Right atrium auricular region (tissue), 2 donors: ENCODE data around the gene MMAB. TPM values are rescaled to one million over a fixed set of nuclear protein-coding genes. Genes with fewer than 3 reads are reported as not detected.

Experiments used
- DNase-seq: peaks from one replicate; pipeline ENCODE4 v3.0.0-alpha.2; 2019; ENCODE audit warnings: low spot score
- H3K27ac ChIP-seq, 2 donors: fragments of 200-600 bp; sonication (generic); 1 replicate in 1 of 2; 2 replicates in 1 of 2; pipeline ENCODE4 v1.5.1; 2016 to 2019
- H3K27me3 ChIP-seq, 2 donors: fragments of 200-600 bp; sonication (generic); one replicate each; pipeline versions ENCODE4 v1.5.1 to v1.6.0; 2017 to 2019
- H3K36me3 ChIP-seq: fragments of 200-600 bp; sonication (generic); one replicate; pipeline ENCODE4 v1.5.1; 2016
- H3K4me1 ChIP-seq, 2 donors: fragments of 200-600 bp; sonication (generic); one replicate each; pipeline versions ENCODE4 v1.5.1 to v1.6.0; 2017 to 2019
- H3K4me3 ChIP-seq, 2 donors: fragments of 200-600 bp; sonication (generic); 1 replicate in 1 of 2; 2 replicates in 1 of 2; pipeline ENCODE4 v1.5.1; 2017 to 2019; ENCODE audit warnings: mild to moderate bottlenecking in 1 of 2, moderate library complexity in 1 of 2
- H3K9me3 ChIP-seq, 2 donors: fragments of 200-600 bp; sonication (generic); one replicate each; pipeline ENCODE4 v1.5.1; 2019
- total RNA-seq, 2 donors: library from RNA; depleted of rRNA; stranded (reverse); fragments of >200 nt; gene quantifications; one replicate each; pipeline ENCODE4 v1.1.0, GENCODE V29; 2016
- TF ChIP-seq, protein P1 (sequence below), 2 donors: fragments of 200-600 bp; sonication (generic); IDR thresholded peaks; one replicate each; pipeline ENCODE4 v1.5.1; 2019; ENCODE audit warnings: antibody characterized with exemption in 2 of 2

MMAB gene
- total RNA-seq, 2 donors from 2014 or later = 30.3 to 53.1 TPM

DNA sequence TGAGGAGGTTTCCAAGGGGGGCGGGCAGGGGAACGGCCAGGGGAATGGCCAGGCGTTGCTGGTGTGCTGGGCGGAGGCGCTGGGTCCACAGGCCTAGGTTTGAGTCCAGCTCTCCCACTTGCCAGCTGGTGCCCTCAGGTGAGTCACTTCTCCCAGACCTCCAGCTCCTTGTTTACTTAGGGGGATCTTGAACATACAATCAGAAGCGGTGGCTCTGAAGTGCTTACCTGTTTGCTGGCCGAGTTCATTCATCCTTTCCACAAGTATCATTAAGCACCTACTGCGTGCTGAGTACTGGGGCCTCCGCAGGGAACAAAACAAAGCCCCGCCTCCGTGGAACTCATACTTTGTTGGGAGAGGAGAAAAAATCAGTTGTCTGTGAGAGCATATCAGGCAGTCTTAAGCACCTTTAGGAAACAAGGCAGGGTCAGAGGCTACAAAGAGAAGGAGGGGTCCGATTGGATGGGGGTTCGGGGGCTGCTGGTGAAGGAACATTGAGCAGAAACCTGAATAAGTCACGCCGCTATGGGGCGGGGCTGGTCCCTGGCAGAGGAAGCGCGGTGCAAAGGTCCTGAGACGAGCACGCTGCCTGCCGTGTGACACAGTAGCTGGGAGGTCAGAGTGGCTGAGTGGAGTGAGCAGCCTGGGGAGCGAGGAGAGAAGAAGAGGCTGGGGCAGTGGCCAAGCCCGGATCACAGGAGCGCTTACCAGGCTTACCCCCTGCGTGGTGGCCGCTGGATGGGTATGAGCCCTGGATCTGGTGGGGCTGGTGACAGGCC lies 15.3 kb upstream of the MMAB start:
- Histone ChIP-seq H3K27me3 (no peaks in the 10 kb centered on the region), H3K4me3 (no peak overlapping the region), H3K36me3 (no peaks in the 10 kb centered on the region), H3K9me3 (no peaks in the 10 kb centered on the region), H3K4me1 (peaks cover 0 to 6% of the 10 kb centered on the region in 2 donors), H3K27ac (no peak overlapping the region)
- TF ChIP-seq, protein P1, sequence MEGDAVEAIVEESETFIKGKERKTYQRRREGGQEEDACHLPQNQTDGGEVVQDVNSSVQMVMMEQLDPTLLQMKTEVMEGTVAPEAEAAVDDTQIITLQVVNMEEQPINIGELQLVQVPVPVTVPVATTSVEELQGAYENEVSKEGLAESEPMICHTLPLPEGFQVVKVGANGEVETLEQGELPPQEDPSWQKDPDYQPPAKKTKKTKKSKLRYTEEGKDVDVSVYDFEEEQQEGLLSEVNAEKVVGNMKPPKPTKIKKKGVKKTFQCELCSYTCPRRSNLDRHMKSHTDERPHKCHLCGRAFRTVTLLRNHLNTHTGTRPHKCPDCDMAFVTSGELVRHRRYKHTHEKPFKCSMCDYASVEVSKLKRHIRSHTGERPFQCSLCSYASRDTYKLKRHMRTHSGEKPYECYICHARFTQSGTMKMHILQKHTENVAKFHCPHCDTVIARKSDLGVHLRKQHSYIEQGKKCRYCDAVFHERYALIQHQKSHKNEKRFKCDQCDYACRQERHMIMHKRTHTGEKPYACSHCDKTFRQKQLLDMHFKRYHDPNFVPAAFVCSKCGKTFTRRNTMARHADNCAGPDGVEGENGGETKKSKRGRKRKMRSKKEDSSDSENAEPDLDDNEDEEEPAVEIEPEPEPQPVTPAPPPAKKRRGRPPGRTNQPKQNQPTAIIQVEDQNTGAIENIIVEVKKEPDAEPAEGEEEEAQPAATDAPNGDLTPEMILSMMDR (IDR thresholded peaks at IDR 0.05) = no peak
- no peak for DNase-seq

DNA sequence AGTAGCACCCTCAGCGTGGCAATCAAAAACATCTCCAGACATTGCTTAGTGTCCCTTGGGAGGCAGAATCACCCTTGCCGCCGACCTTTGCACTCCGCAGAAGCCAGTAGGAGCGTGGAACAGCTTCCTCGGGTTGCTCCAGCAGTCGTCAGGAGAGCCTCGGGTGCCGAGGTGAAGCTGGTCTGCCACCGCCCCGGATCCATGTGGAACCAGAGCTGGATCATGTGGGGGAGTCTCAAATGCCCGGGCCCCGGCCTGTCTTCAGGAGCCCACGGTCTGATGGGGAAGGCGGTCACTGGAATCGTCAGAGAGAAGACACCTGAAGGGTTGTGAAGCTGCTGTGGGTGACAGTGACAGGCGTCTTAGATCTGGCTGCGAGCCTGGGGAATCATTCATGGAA lies 14.6 kb upstream of the MMAB start:
- Histone ChIP-seq H3K9me3 (no peaks in the 10 kb centered on the region), H3K27me3 (no peaks in the 10 kb centered on the region), H3K4me3 (no peak overlapping the region), H3K27ac (no peak overlapping the region), H3K4me1 (peaks cover 0 to 6% of the 10 kb centered on the region in 2 donors), H3K36me3 (no peaks in the 10 kb centered on the region)
- no peak for DNase-seq
- TF ChIP-seq, protein P1 (IDR thresholded peaks at IDR 0.05) = no peak

DNA sequence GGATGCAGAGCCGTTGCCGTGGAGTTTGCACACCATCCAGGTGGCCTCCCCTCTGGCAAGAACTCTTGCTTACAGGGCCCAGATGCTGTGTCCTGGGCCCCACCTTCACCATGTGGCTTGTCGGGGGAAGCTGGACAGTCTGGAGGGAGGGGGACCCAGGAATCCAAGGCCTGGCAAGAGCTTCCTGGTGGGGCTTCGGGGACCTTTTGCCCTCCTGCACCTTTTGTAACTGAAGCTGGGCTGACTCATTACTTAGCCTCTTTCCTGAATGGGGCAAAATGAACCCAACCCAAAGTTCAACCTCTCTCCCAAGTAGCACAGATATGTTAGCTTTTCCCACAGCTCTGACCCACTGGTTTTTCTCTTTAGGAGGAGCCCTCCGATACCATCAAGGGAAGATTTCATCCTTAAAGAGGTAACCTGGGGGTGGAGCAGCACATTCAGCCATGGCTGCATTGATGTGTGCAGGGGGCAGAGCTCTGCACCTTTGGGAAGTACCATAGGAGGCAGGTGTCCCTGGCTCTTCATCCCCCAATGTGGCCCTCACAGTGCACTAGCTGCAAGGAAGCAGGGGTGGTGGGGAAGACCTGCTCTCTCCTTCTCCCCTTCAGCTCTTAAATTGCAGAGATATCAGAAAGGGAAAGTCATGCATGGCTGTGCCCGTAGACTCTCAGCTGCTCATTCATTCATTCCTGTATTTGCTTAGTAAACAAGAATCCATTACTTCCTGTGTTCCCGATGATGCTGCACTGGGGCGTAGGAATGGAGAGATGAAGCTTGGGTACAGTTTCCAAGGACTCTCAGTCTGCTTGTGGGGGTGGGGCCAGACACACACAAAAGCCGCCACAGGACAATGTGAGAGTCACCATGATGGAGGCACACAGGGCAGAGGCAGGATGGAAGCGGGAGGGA lies 13.3 kb upstream of the MMAB start:
- H3K9me3 ChIP-seq = no peaks in the 10 kb centered on the region
- peaks cover 5% of the 10 kb centered on the region for H3K36me3 ChIP-seq
- H3K4me3 ChIP-seq = no peak overlapping the region
- H3K4me1 ChIP-seq = no peaks in the 10 kb centered on the region
- no peak for DNase-seq
- no peak overlapping the region for H3K27ac ChIP-seq
- no peaks in the 10 kb centered on the region for H3K27me3 ChIP-seq
- TF ChIP-seq, protein P1 (IDR thresholded peaks at IDR 0.05) = no peak

DNA sequence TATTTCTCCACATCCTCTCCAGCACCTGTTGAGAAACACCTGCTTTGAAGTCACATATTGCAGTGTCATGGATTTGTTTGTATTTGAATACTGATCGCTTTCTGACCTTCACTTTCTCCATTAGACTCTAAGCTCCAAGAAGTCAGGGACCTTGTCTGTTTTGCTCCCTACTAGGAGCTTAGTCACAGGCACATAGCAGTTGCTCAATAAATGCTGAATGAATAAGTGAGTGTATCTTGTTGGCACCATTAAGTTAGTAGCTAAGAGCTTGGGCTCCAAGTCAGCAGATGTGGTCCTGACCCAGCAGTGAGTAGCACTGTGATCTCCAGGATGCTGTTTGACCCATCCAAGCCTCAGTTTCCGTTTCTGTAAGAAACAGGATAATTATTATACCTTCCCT lies 10.4 kb upstream of the MMAB start:
- peaks cover 31% of the 10 kb centered on the region for H3K36me3 ChIP-seq
- TF ChIP-seq, protein P1 (IDR thresholded peaks at IDR 0.05) = no peak
- no peaks in the 10 kb centered on the region for H3K27me3 ChIP-seq
- no peaks in the 10 kb centered on the region for H3K4me1 ChIP-seq
- H3K9me3 ChIP-seq = no peaks in the 10 kb centered on the region
- DNase-seq = no peak
- no peak overlapping the region for H3K27ac ChIP-seq
- H3K4me3 ChIP-seq = no peak overlapping the region

DNA sequence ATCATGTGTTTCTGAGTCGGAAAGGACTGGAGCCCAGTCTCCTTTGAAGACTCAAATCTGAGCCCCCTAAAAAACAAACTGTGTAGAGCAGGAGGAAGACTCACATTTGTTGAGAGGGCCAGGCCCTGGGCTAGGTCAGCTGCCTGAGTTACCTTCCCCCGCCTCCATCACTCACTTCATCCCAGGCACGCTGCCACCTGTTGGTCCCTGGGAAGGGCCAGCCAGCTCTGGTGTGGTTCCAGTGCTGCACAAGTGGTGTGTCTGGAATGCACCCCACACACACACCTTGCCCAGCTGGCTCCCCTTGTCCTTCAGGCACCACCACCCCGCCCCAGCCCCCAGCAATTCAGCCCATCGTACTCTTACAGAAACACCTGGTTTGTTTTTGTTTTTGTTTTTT lies 9.3 kb upstream of the MMAB start:
- no peak overlapping the region for H3K4me3 ChIP-seq
- TF ChIP-seq, protein P1 (IDR thresholded peaks at IDR 0.05) = no peak
- no peak overlapping the region for H3K27ac ChIP-seq
- H3K4me1 ChIP-seq = no peaks in the 10 kb centered on the region
- no peak for DNase-seq
- H3K27me3 ChIP-seq = no peaks in the 10 kb centered on the region
- H3K36me3 ChIP-seq = peaks cover 42% of the 10 kb centered on the region
- H3K9me3 ChIP-seq = no peaks in the 10 kb centered on the region
